Psoas muscle (tissue), 8 donors: Measurements from ENCODE around the gene GPATCH3. TPM values are rescaled to one million over a fixed set of nuclear protein-coding genes. Genes with fewer than 3 reads are reported as not detected.

Experiments used
- ATAC-seq, 4 donors: fragments of 200-7000 bp; cut with Tn5 transposase; one replicate each; pipeline ENCODE4 v1.9.1; 2020; ENCODE audit warnings: moderate library complexity in 3 of 4, mild to moderate bottlenecking in 2 of 4
- DNase-seq, 2 donors: peaks; one replicate each; pipeline ENCODE4 v3.0.0-alpha.2; 2020
- H3K27ac ChIP-seq: fragments of 200-600 bp; one replicate; pipeline ENCODE4 v1.8.0; 2022
- H3K27me3 ChIP-seq, 3 donors: fragments of 200-600 bp in 1 of 3; one replicate each; pipeline versions ENCODE4 v1.6.1 to v1.8.0; 2013 to 2022; ENCODE audit warnings: low read length in 2 of 3, mild to moderate bottlenecking in 2 of 3, moderate library complexity in 1 of 3; ENCODE audit not compliant: insufficient read depth in 3 of 3
- H3K36me3 ChIP-seq, 2 donors: fragments of 200-600 bp in 1 of 2; one replicate each; pipeline versions ENCODE4 v1.6.1 to v1.8.0; 2013 to 2022; ENCODE audit warnings: low read depth in 1 of 2, mild to moderate bottlenecking in 1 of 2, moderate library complexity in 1 of 2; ENCODE audit not compliant: insufficient read depth in 1 of 2
- H3K4me1 ChIP-seq: fragments of 200-600 bp; one replicate; pipeline ENCODE4 v1.8.0; 2022
- H3K4me3 ChIP-seq: fragments of 200-600 bp; one replicate; pipeline ENCODE4 v1.8.0; 2022; ENCODE audit warnings: mild to moderate bottlenecking
- H3K9me3 ChIP-seq: fragments of 200-600 bp; one replicate; pipeline ENCODE4 v1.8.0; 2022
- WGBS, 3 donors: extraction: QIAGEN DNeasy Blood & Tissue Kit; methylation state at CpG; one replicate each; pipeline versions ENCODE4 v1.1.6 to v1.1.7; 2013; 5-methylcytosine and 5-hydroxymethylcytosine counted together
- intact Hi-C, 2 donors: fragments of 100-400 bp; cut with DNase I; formaldehyde crosslinking; loops; one replicate each; pipeline versions ENCODE4 v1.11.0 to v1.14.2; 2022
- polyA plus RNA-seq, 3 donors: library from polyadenylated mRNA; stranded (reverse); fragments of 200-250 nt; gene quantifications; one replicate each; pipeline ENCODE4 v1.2.3, GENCODE V29; 2013
- total RNA-seq, 4 donors: library from RNA; stranded (reverse); fragmentation: NEBNext Ultra II Directional in 2 of 4; extraction: Animal tissue kit (Norgen Biotek cat#: 25700) in 2 of 4; gene quantifications; one replicate each; pipeline versions ENCODE4 v1.2.1 to v1.2.4, GENCODE V29; 2021 to 2023
- TF ChIP-seq, protein P1 (sequence below): fragments of 200-600 bp; IDR thresholded peaks from one replicate; pipeline ENCODE4 v1.8.0; 2022; ENCODE audit warnings: antibody characterized with exemption
- donor health status: healthy with polysubstance abuse.
- donor health status: DM: no; HTN: no; CAD: no; lungs with moderate emphysema.
- donor health status: Bipolar disorder and iron deficiency.
- donor health status: healthy.
- donor health status: DM: yes; HTN: yes; CAD: no.
- donor health status: DM: no; HTN: no; CAD: no.
- donor health status: DM: no; HTN: no; CAD: no.
- donor health status: DM: yes; HTN: yes; CAD: no.

Gene GPATCH3
- total and polyA plus RNA-seq, 7 donors, result 10.7 to 31.8 (median 13.7) TPM

- intact Hi-C loops, result no loop called here
- peaks cover 5 to 60% of the 10 kb centered on the region in 2 donors for H3K36me3 ChIP-seq
- no peak overlapping the region for H3K27ac ChIP-seq
- DNase-seq (no peak), ATAC-seq (no peak)
- peaks cover 4% of the 10 kb centered on the region for H3K4me1 ChIP-seq
- H3K27me3 ChIP-seq, result no peaks in the 10 kb centered on the region
- TF ChIP-seq, protein P1, sequence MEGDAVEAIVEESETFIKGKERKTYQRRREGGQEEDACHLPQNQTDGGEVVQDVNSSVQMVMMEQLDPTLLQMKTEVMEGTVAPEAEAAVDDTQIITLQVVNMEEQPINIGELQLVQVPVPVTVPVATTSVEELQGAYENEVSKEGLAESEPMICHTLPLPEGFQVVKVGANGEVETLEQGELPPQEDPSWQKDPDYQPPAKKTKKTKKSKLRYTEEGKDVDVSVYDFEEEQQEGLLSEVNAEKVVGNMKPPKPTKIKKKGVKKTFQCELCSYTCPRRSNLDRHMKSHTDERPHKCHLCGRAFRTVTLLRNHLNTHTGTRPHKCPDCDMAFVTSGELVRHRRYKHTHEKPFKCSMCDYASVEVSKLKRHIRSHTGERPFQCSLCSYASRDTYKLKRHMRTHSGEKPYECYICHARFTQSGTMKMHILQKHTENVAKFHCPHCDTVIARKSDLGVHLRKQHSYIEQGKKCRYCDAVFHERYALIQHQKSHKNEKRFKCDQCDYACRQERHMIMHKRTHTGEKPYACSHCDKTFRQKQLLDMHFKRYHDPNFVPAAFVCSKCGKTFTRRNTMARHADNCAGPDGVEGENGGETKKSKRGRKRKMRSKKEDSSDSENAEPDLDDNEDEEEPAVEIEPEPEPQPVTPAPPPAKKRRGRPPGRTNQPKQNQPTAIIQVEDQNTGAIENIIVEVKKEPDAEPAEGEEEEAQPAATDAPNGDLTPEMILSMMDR, result no peak
- H3K4me3 ChIP-seq, result no peak overlapping the region
- 93 to 95% (median 93%) methylated on average over 4 of the region's 4 CpGs for WGBS, 3 donors
- no peaks in the 10 kb centered on the region for H3K9me3 ChIP-seq
These were observed 44.6 kb downstream of the GPATCH3 start for GRCh38 chr1:26855636-26856035.

GRCh38 chr1:26854906-26855305 is 45.4 kb downstream of the GPATCH3 start:
- no peak overlapping the region for H3K4me3 ChIP-seq
- peaks cover 5 to 67% of the 10 kb centered on the region in 2 donors for H3K36me3 ChIP-seq
- WGBS, 3 donors, result 82 to 86% (median 84%) methylated on average over 5 of the region's 5 CpGs
- H3K27ac ChIP-seq, result no peak overlapping the region
- TF ChIP-seq, protein P1, result no peak
- no peaks in the 10 kb centered on the region for H3K9me3 ChIP-seq
- ATAC-seq, result no peak
- no peak for DNase-seq
- intact Hi-C loops, result loop anchor here in 1 of 2 donors (5.0 kb wide), 1 partner anchor 37 kb away; the partner anchor contains the start of gene GPN2
- H3K4me1 ChIP-seq, result peaks cover 4% of the 10 kb centered on the region
- no peaks in the 10 kb centered on the region for H3K27me3 ChIP-seq

DNA sequence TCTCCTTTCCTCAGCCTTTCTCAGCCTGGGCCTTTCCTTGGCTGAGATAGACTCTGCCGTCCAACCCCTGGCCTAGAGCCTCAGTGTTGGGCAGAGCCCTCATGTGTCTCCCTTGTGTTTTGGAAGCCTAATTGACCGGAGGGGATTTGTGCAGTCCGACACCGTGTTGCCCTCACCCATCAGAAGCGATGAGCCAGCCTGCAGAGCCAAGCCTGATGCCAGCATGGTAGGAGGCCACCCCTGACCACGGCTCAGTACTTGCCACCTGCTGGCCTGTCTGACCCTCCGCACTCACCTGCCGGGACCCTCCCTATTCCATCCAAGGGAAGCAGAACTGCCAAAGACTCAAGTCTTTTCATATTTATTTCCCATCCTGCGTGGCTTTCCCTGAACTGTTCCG is 46.7 kb downstream of the GPATCH3 start:
- no peak for DNase-seq
- no peaks in the 10 kb centered on the region for H3K9me3 ChIP-seq
- TF ChIP-seq, protein P1, result no peak
- H3K27me3 ChIP-seq, result no peaks in the 10 kb centered on the region
- peaks cover 5 to 80% of the 10 kb centered on the region in 2 donors for H3K36me3 ChIP-seq
- H3K4me1 ChIP-seq, result peaks cover 3% of the 10 kb centered on the region
- no peak overlapping the region for H3K4me3 ChIP-seq
- WGBS, 3 donors, result 91 to 97% (median 94%) methylated on average over 10 of the region's 10 CpGs
- H3K27ac ChIP-seq, result peak overlapping the region; percentile 43
- intact Hi-C loops, result loop anchor here (1.0 to 5.0 kb wide), 3 partner anchors 25 to 39 kb away; partner anchors contain the start of gene GPN2 (in 1 of the 2)
- ATAC-seq, result no peak

GRCh38 chr1:26853156-26853555 is 47.1 kb downstream of the GPATCH3 start:
- H3K9me3 ChIP-seq, result no peaks in the 10 kb centered on the region
- peak overlapping the region; percentile 43 for H3K27ac ChIP-seq
- DNase-seq, result peak; percentile 87 to 93
- ATAC-seq, result peak; percentile 92 to 98 (median 96)
- no peak overlapping the region for H3K4me3 ChIP-seq
- TF ChIP-seq, protein P1, result peak; percentile 83
- intact Hi-C loops, result loop anchor here (1.0 to 5.0 kb wide), 3 partner anchors 26 to 39 kb away; partner anchors contain the start of gene GPN2 (in 1 of the 2)
- H3K27me3 ChIP-seq, result no peaks in the 10 kb centered on the region
- H3K36me3 ChIP-seq, result peaks cover 5 to 84% of the 10 kb centered on the region in 2 donors
- 11 to 25% (median 18%) methylated on average over 3 of the region's 3 CpGs for WGBS, 3 donors
- H3K4me1 ChIP-seq, result no peaks in the 10 kb centered on the region

DNA sequence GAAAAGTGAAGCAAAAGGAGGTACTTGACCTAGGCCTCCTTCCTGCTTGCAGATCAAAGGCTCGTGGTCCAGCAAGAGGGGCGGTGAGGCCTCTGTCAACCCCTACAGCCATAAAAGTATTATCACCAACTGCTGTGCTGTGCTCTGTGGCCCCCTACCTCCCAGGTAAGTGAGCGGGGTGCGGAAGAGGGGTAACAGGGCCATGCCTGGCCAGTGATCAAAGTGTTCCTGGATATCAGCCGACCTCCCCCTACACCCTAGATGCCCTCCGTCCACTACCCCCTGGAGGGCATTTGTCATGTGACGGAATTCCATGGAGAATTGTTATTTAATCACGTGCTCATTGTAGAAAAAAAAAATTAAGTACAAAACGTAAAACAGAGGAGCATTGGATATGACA is 47.6 kb downstream of the GPATCH3 start:
- intact Hi-C loops, result loop anchor here (1.0 to 5.0 kb wide), 3 partner anchors 26 to 40 kb away; partner anchors contain the start of gene GPN2 (in 1 of the 2)
- DNase-seq, result no peak
- TF ChIP-seq, protein P1, result no peak
- Histone ChIP-seq H3K27me3 (no peaks in the 10 kb centered on the region), H3K27ac (no peak overlapping the region), H3K9me3 (no peaks in the 10 kb centered on the region), H3K4me3 (no peak overlapping the region), H3K36me3 (peaks cover 5 to 89% of the 10 kb centered on the region in 2 donors), H3K4me1 (no peaks in the 10 kb centered on the region)
- no peak for ATAC-seq
- 71 to 79% (median 72%) methylated on average over 9 of the region's 9 CpGs for WGBS, 3 donors
